ENCODE results near the gene CPEB3. TPM values are rescaled to one million over a fixed set of nuclear protein-coding genes. Genes with fewer than 3 reads are reported as not detected.

Gene CPEB3
- total and polyA plus RNA-seq, 4 donors = 1.1 to 5.1 (median 2.8) TPM

GRCh38 chr10:92052741-92053140, 238.1 kb downstream of the CPEB3 start:
- no peak overlapping the region for H3K4me3 ChIP-seq
- H3K9ac ChIP-seq (ENCODE audit: insufficient read depth in 1 of 2, low read length in 2 of 2) = no peak overlapping the region
- WGBS, 2 donors = 84 to 86% methylated on average over 5 of the region's 5 CpGs
- DNase-seq (no peak), ATAC-seq (ENCODE audit: insufficient read depth, low FRiP score) (no peak)
- no peaks in the 10 kb centered on the region for H3K27me3 ChIP-seq (ENCODE audit: control insufficient read depth in 3 of 3, insufficient read depth in 3 of 3, low read length in 2 of 3)
- H3K27ac ChIP-seq (ENCODE audit: low read depth in 1 of 2, low read length in 1 of 2) = peak overlapping the region in 1 of 2 donors; percentile 17
- H3K4me1 ChIP-seq (ENCODE audit: control insufficient read depth in 5 of 5, insufficient read depth in 5 of 5, low read length in 5 of 5) = peaks cover 0 to 3% (median 0%) of the 10 kb centered on the region in 5 donors
- peaks cover 0 to 2% (median 0%) of the 10 kb centered on the region in 4 donors for H3K9me3 ChIP-seq (ENCODE audit: control insufficient read depth in 4 of 4, insufficient read depth in 3 of 4, low read length in 3 of 4)
- peaks cover 0 to 5% (median 2%) of the 10 kb centered on the region in 4 donors for H3K36me3 ChIP-seq (ENCODE audit: control insufficient read depth in 4 of 4, insufficient read depth in 4 of 4, low read length in 4 of 4)
- TF ChIP-seq CTCF (IDR thresholded peaks at IDR 0.05; ENCODE audit: control extremely low read depth, extremely low read depth) = no peak

GRCh38 chr10:92052088-92052487, 238.8 kb downstream of the CPEB3 start:
- Histone ChIP-seq H3K27ac (ENCODE audit: low read depth in 1 of 2, low read length in 1 of 2) (peak overlapping the region in 1 of 2 donors; percentile 56), H3K9ac (ENCODE audit: insufficient read depth in 1 of 2, low read length in 2 of 2) (no peak overlapping the region), H3K4me1 (ENCODE audit: control insufficient read depth in 5 of 5, insufficient read depth in 5 of 5, low read length in 5 of 5) (peaks cover 0 to 3% (median 0%) of the 10 kb centered on the region in 5 donors), H3K27me3 (ENCODE audit: control insufficient read depth in 3 of 3, insufficient read depth in 3 of 3, low read length in 2 of 3) (no peaks in the 10 kb centered on the region), H3K4me3 (no peak overlapping the region), H3K9me3 (ENCODE audit: control insufficient read depth in 4 of 4, insufficient read depth in 3 of 4, low read length in 3 of 4) (peaks cover 0 to 2% (median 0%) of the 10 kb centered on the region in 4 donors), H3K36me3 (ENCODE audit: control insufficient read depth in 4 of 4, insufficient read depth in 4 of 4, low read length in 4 of 4) (peaks cover 0 to 5% (median 2%) of the 10 kb centered on the region in 4 donors)
- ATAC-seq (ENCODE audit: insufficient read depth, low FRiP score) = peak; percentile 41
- WGBS, 2 donors = 78 to 93% methylated on average over 18 of the region's 18 CpGs
- no peak for DNase-seq
- no peak for TF ChIP-seq CTCF (IDR thresholded peaks at IDR 0.05; ENCODE audit: control extremely low read depth, extremely low read depth)

- Histone ChIP-seq H3K4me3 (no peak overlapping the region), H3K36me3 (ENCODE audit: control insufficient read depth in 4 of 4, insufficient read depth in 4 of 4, low read length in 4 of 4) (peaks cover 0 to 2% (median 0%) of the 10 kb centered on the region in 4 donors), H3K9me3 (ENCODE audit: control insufficient read depth in 4 of 4, insufficient read depth in 3 of 4, low read length in 3 of 4) (no peaks in the 10 kb centered on the region), H3K9ac (ENCODE audit: insufficient read depth in 1 of 2, low read length in 2 of 2) (no peak overlapping the region), H3K4me1 (ENCODE audit: control insufficient read depth in 5 of 5, insufficient read depth in 5 of 5, low read length in 5 of 5) (peaks cover 0 to 3% (median 0%) of the 10 kb centered on the region in 5 donors), H3K27me3 (ENCODE audit: control insufficient read depth in 3 of 3, insufficient read depth in 3 of 3, low read length in 2 of 3) (peaks cover 0 to 8% (median 8%) of the 10 kb centered on the region in 3 donors), H3K27ac (ENCODE audit: low read depth in 1 of 2, low read length in 1 of 2) (no peak overlapping the region)
- ATAC-seq (ENCODE audit: insufficient read depth, low FRiP score) (no peak), DNase-seq (no peak)
- TF ChIP-seq CTCF (IDR thresholded peaks at IDR 0.05; ENCODE audit: control extremely low read depth, extremely low read depth) = no peak
These were observed 243.7 kb downstream of the CPEB3 start for GRCh38 chr10:92047215-92047614.

- Histone ChIP-seq H3K27me3 (ENCODE audit: control insufficient read depth in 3 of 3, insufficient read depth in 3 of 3, low read length in 2 of 3) (peaks cover 0 to 8% (median 8%) of the 10 kb centered on the region in 3 donors), H3K9me3 (ENCODE audit: control insufficient read depth in 4 of 4, insufficient read depth in 3 of 4, low read length in 3 of 4) (no peaks in the 10 kb centered on the region), H3K27ac (ENCODE audit: low read depth in 1 of 2, low read length in 1 of 2) (no peak overlapping the region), H3K36me3 (ENCODE audit: control insufficient read depth in 4 of 4, insufficient read depth in 4 of 4, low read length in 4 of 4) (peaks cover 0 to 2% (median 0%) of the 10 kb centered on the region in 4 donors), H3K9ac (ENCODE audit: insufficient read depth in 1 of 2, low read length in 2 of 2) (no peak overlapping the region), H3K4me3 (no peak overlapping the region), H3K4me1 (ENCODE audit: control insufficient read depth in 5 of 5, insufficient read depth in 5 of 5, low read length in 5 of 5) (peaks cover 0 to 3% (median 0%) of the 10 kb centered on the region in 5 donors)
- no peak for ATAC-seq (ENCODE audit: insufficient read depth, low FRiP score)
- DNase-seq = no peak
- WGBS, 2 donors = 52 to 59% methylated on average over 37 of the region's 37 CpGs
- no peak for TF ChIP-seq CTCF (IDR thresholded peaks at IDR 0.05; ENCODE audit: control extremely low read depth, extremely low read depth)
These were observed 245.2 kb downstream of the CPEB3 start for GRCh38 chr10:92045641-92046106.
